Lung microvascular endothelial cell (primary cell): ENCODE measurements around the gene ATP1B2. TPM values are rescaled to one million over a fixed set of nuclear protein-coding genes. Genes with fewer than 3 reads are reported as not detected.

Experiments used
- total RNA-seq: library from RNA; depleted of rRNA; stranded (reverse); fragments of >200 nt; gene quantifications from 2 replicates; pipeline ENCODE4 v1.2.1, GENCODE V29; 2014

The ATP1B2 gene
- total RNA-seq, 1 donor from 2014 or later = not detected

Other genes starting within 250 kb of the ATP1B2 start
- 141 and 232 TPM in 2 replicates for gene TMEM256, start 246.8 kb upstream of the ATP1B2 start, total RNA-seq
- gene NLGN2, start 243.1 kb upstream of the ATP1B2 start, total RNA-seq = 1.2 and 1.3 TPM in 2 replicates
- not detected in 2 replicates for gene SPEM1, start 230.6 kb upstream of the ATP1B2 start, total RNA-seq
- gene SPEM2, start 225.3 kb upstream of the ATP1B2 start, total RNA-seq = not detected in 2 replicates
- not detected in 2 replicates for gene SPEM3, start 222.1 kb upstream of the ATP1B2 start, total RNA-seq
- 6.1 and 9.3 TPM in 2 replicates for gene TMEM102, start 215.5 kb upstream of the ATP1B2 start, total RNA-seq
- 0.20 and 0.22 TPM in 2 replicates for gene FGF11, start 211.4 kb upstream of the ATP1B2 start, total RNA-seq
- 8.1 and 9.2 TPM in 2 replicates for gene CHRNB1, start 205.9 kb upstream of the ATP1B2 start, total RNA-seq
- 6.3 and 8.5 TPM in 2 replicates for gene ZBTB4, start 171.3 kb upstream of the ATP1B2 start, total RNA-seq
- gene SLC35G6, start 169.5 kb upstream of the ATP1B2 start, total RNA-seq = not detected in 2 replicates
- gene POLR2A, start 166.6 kb upstream of the ATP1B2 start, total RNA-seq = 56.0 and 70.0 TPM in 2 replicates
- 4.4 and 4.8 TPM in 2 replicates for gene TNFSF12, start 101.9 kb upstream of the ATP1B2 start, total RNA-seq
- 0.20 and 0.65 TPM in 2 replicates for gene TNFSF13, start 92.2 kb upstream of the ATP1B2 start, total RNA-seq
- 52.3 and 81.5 TPM in 2 replicates for gene SENP3, start 89.0 kb upstream of the ATP1B2 start, total RNA-seq
- gene CD68, start 71.3 kb upstream of the ATP1B2 start, total RNA-seq = 0.40 and 0.44 TPM in 2 replicates
- 56.7 and 72.2 TPM in 2 replicates for gene MPDU1, start 67.1 kb upstream of the ATP1B2 start, total RNA-seq
- gene SOX15, start 60.8 kb upstream of the ATP1B2 start, total RNA-seq = not detected in 2 replicates
- gene FXR2, start 36.0 kb upstream of the ATP1B2 start, total RNA-seq = 25.9 and 36.3 TPM in 2 replicates
- 25.7 and 33.3 TPM in 2 replicates for gene SAT2, start 23.1 kb upstream of the ATP1B2 start, total RNA-seq
- gene SHBG, start 20.8 kb upstream of the ATP1B2 start, total RNA-seq = 0.20 and 0.22 TPM in 2 replicates
- gene TP53, start 36.6 kb downstream of the ATP1B2 start, total RNA-seq = 27.8 and 37.0 TPM in 2 replicates
- 6.1 and 6.9 TPM in 2 replicates for gene WRAP53, start 37.6 kb downstream of the ATP1B2 start, total RNA-seq
- 0.20 and 0.22 TPM in 2 replicates for gene EFNB3, start 54.3 kb downstream of the ATP1B2 start, total RNA-seq
- gene DNAH2, start 66.8 kb downstream of the ATP1B2 start, total RNA-seq = under 0.01 and 0.20 TPM in 2 replicates
- gene KDM6B, start 183.3 kb downstream of the ATP1B2 start, total RNA-seq = 1.3 and 1.8 TPM in 2 replicates
- 7.1 and 22.7 TPM in 2 replicates for gene TMEM88, start 204.1 kb downstream of the ATP1B2 start, total RNA-seq
- gene NAA38, start 206.6 kb downstream of the ATP1B2 start, total RNA-seq = 152 and 178 TPM in 2 replicates
- 4.6 and 5.6 TPM in 2 replicates for gene CYB5D1, start 207.1 kb downstream of the ATP1B2 start, total RNA-seq
- 58.0 and 58.7 TPM in 2 replicates for gene CHD3, start 237.9 kb downstream of the ATP1B2 start, total RNA-seq